GM21529 (cell line): ENCODE results near the gene SLC26A8.
A peak's percentile ranks its signal among the peaks of the same experiment; 100 is the strongest.
"Not testable (repeated sequence)": the region's sequence is repeated elsewhere in the genome, so short reads cannot be mapped to it uniquely, and the experiment has no call there.

Experiments used
- ATAC-seq: cut with Tn5 transposase; IDR thresholded peaks from one replicate; pipeline ENCODE4 v1.9.1; 2021; ENCODE audit not compliant: unreplicated experiment

Gene SLC26A8

GRCh38 chr6:35919085-35919826 lies 105.2 kb downstream of the SLC26A8 start:
- peak; percentile 11 for ATAC-seq

- not testable (repeated sequence) for ATAC-seq
Observed at GRCh38 chr6:35916893-35917292, 107.5 kb downstream of the SLC26A8 start.

DNA sequence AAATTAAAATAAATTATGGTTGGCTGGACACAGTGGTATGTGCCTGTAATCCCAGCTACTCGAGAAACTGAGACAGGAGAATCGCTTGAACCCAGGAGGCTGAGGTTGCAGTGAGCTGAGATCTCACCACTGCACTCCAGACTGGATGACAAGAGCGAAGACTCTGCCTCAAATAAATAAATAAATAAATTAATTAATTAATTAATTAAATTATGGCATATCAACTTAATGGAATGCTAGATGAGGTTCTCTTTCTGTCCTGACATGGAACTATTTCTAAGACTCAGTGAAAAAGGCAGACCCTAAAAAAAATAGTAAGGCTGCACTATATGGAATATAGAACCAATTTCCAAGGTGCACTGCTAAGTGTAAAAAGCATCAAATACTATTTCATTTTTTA lies 108.4 kb downstream of the SLC26A8 start:
- no peak for ATAC-seq

DNA sequence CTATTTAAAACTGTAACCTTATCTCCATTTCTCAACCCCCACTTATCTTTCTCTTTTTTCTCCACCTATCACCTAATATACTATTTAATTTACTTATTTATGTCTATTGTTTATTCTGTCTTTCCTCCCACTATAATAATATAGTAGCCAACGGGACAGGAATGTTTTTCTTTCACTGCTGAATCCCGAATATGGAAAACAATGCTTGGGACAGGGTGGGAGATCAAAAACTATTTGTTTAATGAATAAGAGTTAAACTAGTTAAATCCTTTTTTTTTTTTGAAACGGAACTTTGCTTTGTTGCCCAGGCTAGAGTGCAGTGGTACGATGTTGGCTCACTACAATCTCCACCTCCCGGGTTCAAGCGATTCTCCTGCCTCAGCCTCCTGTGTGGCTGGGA lies 109.9 kb downstream of the SLC26A8 start:
- ATAC-seq: no peak

DNA sequence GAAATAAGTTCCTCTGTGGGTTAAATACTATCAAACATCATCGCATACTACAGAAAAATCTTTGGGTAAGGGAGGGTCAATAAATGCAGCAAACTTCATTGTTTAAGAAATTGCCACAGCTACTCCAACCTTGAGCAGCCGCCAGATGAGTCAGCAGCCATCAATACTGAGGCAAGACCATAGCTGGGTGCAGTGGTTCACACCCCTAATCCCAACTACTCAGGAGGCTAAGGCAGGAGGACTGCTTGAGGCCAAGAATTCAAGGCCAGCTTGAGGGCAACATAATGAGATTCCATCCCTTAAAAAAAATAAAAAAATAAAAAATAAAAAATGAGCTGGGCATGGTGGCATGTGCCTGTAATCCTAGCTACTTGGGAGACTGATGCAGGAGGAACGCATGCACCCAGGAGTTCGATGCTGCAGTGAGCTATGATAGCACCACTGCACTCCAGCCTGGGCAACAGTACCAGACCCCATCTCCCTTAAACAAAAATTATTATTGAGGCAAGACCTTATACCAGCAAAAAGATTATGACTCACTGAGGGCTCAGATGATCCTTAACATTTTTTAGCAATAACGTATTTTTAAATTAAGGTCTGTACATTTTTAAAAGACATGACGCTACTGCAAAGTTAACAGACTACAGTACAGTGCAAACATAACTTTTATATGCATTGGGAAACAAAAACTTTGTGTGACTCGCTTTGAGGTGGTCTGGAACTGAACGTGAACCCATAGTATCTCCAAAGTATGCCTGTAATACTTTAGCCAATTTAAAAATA lies 112.4 kb downstream of the SLC26A8 start:
- no peak for ATAC-seq

GRCh38 chr6:35909571-35909970 lies 114.9 kb downstream of the SLC26A8 start:
- not testable (repeated sequence) for ATAC-seq

DNA sequence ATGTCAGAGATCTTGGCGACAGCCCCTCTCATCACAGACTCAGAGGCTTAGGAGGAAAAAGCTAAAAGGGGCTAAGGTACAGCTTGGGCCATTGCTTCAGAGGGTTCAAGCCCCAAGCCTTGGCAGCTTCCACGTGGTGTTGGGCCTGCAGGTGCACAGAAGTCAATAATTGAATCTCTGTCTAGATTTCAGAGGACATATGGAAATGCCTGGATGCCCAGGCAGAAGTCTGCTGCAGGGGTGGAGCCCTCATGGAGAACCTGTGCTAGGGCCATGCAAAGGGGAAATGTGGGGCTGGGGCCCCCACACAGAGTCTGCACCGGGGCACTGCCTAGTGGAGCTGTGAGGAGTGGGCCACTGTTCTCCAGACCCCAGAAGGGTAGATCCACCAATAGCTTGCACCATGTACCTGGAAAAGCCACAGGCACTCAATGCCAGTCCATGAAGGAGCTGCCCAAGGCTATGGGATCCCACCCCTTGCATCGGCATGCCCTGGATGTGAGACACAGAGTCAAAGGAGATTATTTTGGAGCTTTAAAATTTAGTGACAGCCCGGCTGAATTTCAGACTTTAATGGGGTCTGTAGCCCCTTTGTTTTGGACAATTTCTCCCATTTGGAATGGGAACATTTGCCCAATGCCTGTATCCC lies 115.6 kb downstream of the SLC26A8 start:
- not testable (repeated sequence) for ATAC-seq

GRCh38 chr6:35907750-35908149 lies 116.7 kb downstream of the SLC26A8 start:
- no peak for ATAC-seq

- ATAC-seq: no peak
Observed at GRCh38 chr6:35906499-35906846, 118.0 kb downstream of the SLC26A8 start.

DNA sequence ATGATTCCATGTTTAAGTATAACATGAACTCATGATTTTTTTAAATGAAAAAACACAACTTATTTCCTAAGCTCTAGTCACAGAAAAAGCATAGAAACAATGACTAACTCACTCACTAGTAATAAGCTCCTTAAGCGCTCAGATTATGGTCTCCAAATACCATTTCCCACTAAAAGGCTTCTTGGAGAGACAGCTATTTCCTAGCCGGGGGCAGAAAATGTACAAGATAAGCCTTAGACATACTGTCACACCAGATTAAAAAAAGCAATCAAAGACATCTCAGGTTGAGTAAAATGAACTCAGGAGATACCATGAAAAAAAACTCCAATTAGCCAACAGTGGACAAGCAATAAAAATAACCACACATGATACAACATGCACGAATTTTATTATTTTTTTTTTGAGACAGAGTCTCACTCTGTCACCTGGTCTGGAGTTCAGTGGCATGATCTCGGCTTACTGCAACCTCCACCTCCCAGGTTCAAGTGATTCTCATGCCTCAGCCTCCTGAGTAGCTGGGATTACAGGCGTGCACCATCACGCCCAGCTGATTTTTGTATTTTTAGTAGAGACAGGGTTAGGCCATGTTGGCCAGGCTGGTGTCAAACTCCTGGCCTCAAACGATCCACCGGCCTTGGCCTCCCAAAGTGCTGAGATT lies 118.5 kb downstream of the SLC26A8 start:
- ATAC-seq: no peak

DNA sequence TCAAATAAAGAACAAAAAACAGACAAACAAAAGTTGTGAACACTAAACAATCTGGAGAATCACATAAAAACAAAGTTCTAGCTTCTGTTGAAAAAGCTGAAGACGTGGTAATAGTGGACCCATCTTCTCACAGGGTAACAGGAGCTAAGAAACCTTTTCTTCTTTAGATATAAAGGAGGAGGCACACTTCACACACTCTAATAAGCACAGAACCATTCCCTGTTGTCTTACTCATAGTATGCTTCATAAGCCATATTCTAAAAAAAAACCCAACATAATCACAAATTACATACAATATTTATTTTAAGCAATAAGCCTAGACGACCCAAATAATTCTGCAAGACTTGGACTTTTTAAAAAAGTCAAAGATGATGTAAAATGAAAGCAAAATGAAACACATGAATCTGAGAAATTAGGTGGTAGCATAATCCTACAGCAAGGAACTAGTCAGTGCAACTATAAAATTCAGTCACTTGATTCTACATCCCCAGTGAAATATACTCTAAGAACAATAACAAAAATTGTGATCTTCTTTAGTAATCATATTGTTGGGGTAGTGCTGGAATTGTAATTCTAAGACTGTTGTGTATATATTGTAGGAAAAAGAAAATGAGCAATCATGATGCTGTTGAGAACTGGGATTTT lies 119.2 kb downstream of the SLC26A8 start:
- ATAC-seq: no peak

GRCh38 chr6:35903679-35904078 lies 120.8 kb downstream of the SLC26A8 start:
- ATAC-seq: no peak

DNA sequence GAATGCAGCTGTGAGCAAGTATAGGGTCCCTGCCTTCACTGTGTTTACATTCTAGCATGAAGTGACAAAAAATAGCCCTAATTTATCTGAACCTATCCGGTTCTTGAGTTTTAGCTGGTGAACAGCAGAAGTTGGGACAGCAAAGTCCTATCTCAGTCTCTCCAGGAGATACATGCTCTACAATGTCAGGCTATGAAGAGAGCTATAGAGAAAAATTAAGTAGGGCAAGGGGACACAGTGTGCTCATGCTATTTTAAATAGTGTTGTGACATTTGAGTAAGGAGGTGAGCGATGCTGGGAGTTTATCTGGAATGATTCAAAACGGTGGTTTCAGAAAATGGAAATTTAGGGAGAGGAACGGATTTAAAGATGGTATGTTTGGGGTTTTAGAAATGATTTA lies 124.0 kb downstream of the SLC26A8 start:
- ATAC-seq: no peak

DNA sequence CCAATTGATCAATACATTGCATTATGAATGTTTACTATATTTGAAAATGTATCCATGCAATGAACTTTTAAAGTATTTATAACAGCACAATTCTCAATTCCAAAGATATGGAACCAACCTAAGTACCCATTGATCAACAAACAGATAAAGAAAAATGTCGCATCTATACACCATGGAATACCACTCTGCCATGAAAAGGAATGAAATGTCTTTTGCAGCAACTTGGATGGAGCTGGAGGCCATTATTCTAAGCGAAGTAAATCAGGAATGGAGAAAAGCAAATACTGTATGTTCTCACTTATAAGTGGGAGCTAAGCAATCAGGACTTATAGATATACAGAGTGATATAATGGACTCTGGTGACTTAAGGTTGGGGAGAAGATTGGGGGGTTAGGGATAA lies 126.4 kb downstream of the SLC26A8 start:
- no peak for ATAC-seq

- no peak for ATAC-seq
Observed at GRCh38 chr6:35897486-35897885, 127.0 kb downstream of the SLC26A8 start.

- no peak for ATAC-seq
Observed at GRCh38 chr6:35897036-35897435, 127.4 kb downstream of the SLC26A8 start.

DNA sequence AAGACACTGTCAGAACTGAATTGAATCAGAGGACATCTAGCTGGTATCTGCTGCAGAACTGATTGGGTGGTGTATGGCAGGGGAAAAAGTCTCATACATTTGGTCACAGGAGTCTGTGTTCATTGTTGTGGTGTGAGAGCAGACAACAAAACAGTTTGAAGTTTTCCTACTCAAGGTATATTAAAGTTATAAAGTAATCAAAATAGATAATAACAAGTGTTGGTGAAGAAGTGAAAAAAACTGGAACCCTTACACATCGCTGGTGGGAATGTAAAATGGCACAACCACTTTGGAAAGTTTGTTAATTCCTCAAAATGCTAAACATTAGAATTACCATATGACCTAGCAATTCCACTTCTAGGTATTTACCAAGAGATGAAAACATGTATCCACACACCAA lies 128.2 kb downstream of the SLC26A8 start:
- no peak for ATAC-seq

DNA sequence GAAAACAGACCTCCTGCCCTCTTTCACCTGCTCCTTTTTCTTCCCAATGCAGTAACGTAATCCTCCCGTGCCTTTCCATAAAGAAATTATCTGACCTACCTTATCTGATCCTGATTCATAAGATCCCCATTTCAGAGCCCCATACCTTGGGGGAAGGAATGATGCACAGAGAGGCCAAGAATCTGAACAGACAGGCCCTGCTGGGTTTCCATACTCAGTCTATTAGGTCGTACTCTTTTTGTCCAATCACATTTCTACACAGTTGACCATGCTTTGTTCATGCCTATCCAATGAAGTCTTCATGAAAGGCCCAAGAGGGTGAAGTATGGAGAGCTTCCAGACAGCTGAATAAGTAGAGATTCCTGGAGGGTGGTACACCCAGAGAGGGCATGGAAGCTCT lies 128.9 kb downstream of the SLC26A8 start:
- no peak for ATAC-seq

DNA sequence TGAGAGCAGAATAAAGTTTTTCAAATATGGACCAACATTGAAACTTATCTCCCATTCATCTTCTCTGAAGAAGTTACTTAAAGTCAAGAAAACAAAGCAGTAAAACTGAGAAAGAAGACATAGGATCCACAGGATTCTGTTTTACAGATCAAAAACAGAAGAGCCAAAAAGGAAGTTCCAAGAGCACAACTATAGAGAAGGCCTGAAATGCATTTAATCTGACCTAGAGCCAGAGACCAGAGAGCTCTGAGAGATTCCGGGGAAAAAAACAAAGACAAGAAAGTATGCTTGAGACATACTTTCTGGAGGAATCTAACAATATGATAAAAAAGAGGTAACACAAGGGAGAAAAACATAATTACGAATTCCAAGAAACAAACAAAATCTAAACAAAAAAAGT lies 129.7 kb downstream of the SLC26A8 start:
- no peak for ATAC-seq
